Measurements from ENCODE around the gene NGDN. TPM values are rescaled to one million over a fixed set of nuclear protein-coding genes. Genes with fewer than 3 reads are reported as not detected.
A peak's percentile ranks its signal among the peaks of the same experiment; 100 is the strongest.

Gene NGDN
- total RNA-seq, 1 donor from 2014 or later, result 60.1 TPM

- Histone ChIP-seq H3K4me2 (no peak overlapping the region), H3K36me3 (no peaks in the 10 kb centered on the region), H3K27me3 (no peaks in the 10 kb centered on the region), H2AFZ (replicated peaks) (no peak overlapping the region), H3K27ac (no peak overlapping the region), H3K4me1 (peaks cover 42% of the 10 kb centered on the region), H4K20me1 (ENCODE audit: low read depth) (no peaks in the 10 kb centered on the region), H3K9me3 (ENCODE audit: low read depth) (no peaks in the 10 kb centered on the region), H3F3A (ENCODE audit: low read depth) (peaks cover 21% of the 10 kb centered on the region), H3K9ac (no peak overlapping the region), H3K79me2 (ENCODE audit: low read depth) (no peaks in the 10 kb centered on the region), H3K4me3 (no peak overlapping the region)
- Mint-ChIP-seq H3K4me3 (no peak overlapping the region), H3K9me3 (peaks cover 5% of the 10 kb centered on the region), H3K27ac (peak overlapping the region; percentile 95), H3K27me3 (ENCODE audit: insufficient read depth, low read depth) (peaks cover 7% of the 10 kb centered on the region), H3K4me1 (peaks cover 66% of the 10 kb centered on the region), H3K36me3 (peaks cover 2% of the 10 kb centered on the region)
- DNase-seq (ENCODE audit: low spot score), result no peak
- TF ChIP-seq EZH2 (IDR thresholded peaks at IDR 0.05), result no peak
- TF ChIP-seq EZH2phosphoT487 (IDR thresholded peaks at IDR 0.05), result no peak
- TF ChIP-seq CTCF (IDR thresholded peaks at IDR 0.05), result no peak
These were observed 36.6 kb upstream of the NGDN start for GRCh38 chr14:23432946-23433345.

- no peak overlapping the region for H3K4me3 ChIP-seq
- peak overlapping the region; percentile 95 for H3K27ac Mint-ChIP-seq
- peaks cover 4% of the 10 kb centered on the region for H3K27me3 Mint-ChIP-seq (ENCODE audit: insufficient read depth, low read depth)
- peaks cover 47% of the 10 kb centered on the region for H3K4me1 ChIP-seq
- TF ChIP-seq EZH2 (IDR thresholded peaks at IDR 0.05) (no peak), CTCF (IDR thresholded peaks at IDR 0.05) (peak; percentile 8)
- H3K4me3 Mint-ChIP-seq, result peak overlapping the region; percentile 43
- no peaks in the 10 kb centered on the region for H3K27me3 ChIP-seq
- H2AFZ ChIP-seq (replicated peaks), result no peak overlapping the region
- DNase-seq (ENCODE audit: low spot score), result no peak
- H3K79me2 ChIP-seq (ENCODE audit: low read depth), result no peaks in the 10 kb centered on the region
- peaks cover 26% of the 10 kb centered on the region for H3F3A ChIP-seq (ENCODE audit: low read depth)
- no peaks in the 10 kb centered on the region for H3K9me3 ChIP-seq (ENCODE audit: low read depth)
- H3K36me3 ChIP-seq, result no peaks in the 10 kb centered on the region
- H4K20me1 ChIP-seq (ENCODE audit: low read depth), result no peaks in the 10 kb centered on the region
- peaks cover 2% of the 10 kb centered on the region for H3K36me3 Mint-ChIP-seq
- no peak overlapping the region for H3K27ac ChIP-seq
- H3K4me1 Mint-ChIP-seq, result peaks cover 71% of the 10 kb centered on the region
- peaks cover 5% of the 10 kb centered on the region for H3K9me3 Mint-ChIP-seq
- H3K4me2 ChIP-seq, result no peak overlapping the region
- H3K9ac ChIP-seq, result no peak overlapping the region
These were observed 36.0 kb upstream of the NGDN start for GRCh38 chr14:23433457-23433856.

- Histone ChIP-seq H3K79me2 (ENCODE audit: low read depth) (no peaks in the 10 kb centered on the region), H3K27me3 (no peaks in the 10 kb centered on the region), H4K20me1 (ENCODE audit: low read depth) (no peaks in the 10 kb centered on the region), H3F3A (ENCODE audit: low read depth) (peaks cover 37% of the 10 kb centered on the region), H3K4me1 (peaks cover 56% of the 10 kb centered on the region), H3K4me2 (no peak overlapping the region), H3K36me3 (no peaks in the 10 kb centered on the region), H3K9me3 (ENCODE audit: low read depth) (no peaks in the 10 kb centered on the region), H3K4me3 (no peak overlapping the region), H3K9ac (no peak overlapping the region), H2AFZ (replicated peaks) (no peak overlapping the region), H3K27ac (no peak overlapping the region)
- H3K9me3 Mint-ChIP-seq, result peaks cover 5% of the 10 kb centered on the region
- H3K27me3 Mint-ChIP-seq (ENCODE audit: insufficient read depth, low read depth), result peaks cover 4% of the 10 kb centered on the region
- no peak for DNase-seq (ENCODE audit: low spot score)
- peak overlapping the region; percentile 17 for H3K4me3 Mint-ChIP-seq
- no peak for TF ChIP-seq EZH2 (IDR thresholded peaks at IDR 0.05)
- TF ChIP-seq EZH2phosphoT487 (IDR thresholded peaks at IDR 0.05), result no peak
- TF ChIP-seq CTCF (IDR thresholded peaks at IDR 0.05), result no peak
- H3K4me1 Mint-ChIP-seq, result peaks cover 77% of the 10 kb centered on the region
- H3K27ac Mint-ChIP-seq, result peak overlapping the region; percentile 100
- peaks cover 2% of the 10 kb centered on the region for H3K36me3 Mint-ChIP-seq
These were observed 34.8 kb upstream of the NGDN start for GRCh38 chr14:23434488-23435222.

Data from neural progenitor cell (in vitro differentiated cells).